ENCODE data around the gene ZNF541.

Gene ZNF541, protein sequence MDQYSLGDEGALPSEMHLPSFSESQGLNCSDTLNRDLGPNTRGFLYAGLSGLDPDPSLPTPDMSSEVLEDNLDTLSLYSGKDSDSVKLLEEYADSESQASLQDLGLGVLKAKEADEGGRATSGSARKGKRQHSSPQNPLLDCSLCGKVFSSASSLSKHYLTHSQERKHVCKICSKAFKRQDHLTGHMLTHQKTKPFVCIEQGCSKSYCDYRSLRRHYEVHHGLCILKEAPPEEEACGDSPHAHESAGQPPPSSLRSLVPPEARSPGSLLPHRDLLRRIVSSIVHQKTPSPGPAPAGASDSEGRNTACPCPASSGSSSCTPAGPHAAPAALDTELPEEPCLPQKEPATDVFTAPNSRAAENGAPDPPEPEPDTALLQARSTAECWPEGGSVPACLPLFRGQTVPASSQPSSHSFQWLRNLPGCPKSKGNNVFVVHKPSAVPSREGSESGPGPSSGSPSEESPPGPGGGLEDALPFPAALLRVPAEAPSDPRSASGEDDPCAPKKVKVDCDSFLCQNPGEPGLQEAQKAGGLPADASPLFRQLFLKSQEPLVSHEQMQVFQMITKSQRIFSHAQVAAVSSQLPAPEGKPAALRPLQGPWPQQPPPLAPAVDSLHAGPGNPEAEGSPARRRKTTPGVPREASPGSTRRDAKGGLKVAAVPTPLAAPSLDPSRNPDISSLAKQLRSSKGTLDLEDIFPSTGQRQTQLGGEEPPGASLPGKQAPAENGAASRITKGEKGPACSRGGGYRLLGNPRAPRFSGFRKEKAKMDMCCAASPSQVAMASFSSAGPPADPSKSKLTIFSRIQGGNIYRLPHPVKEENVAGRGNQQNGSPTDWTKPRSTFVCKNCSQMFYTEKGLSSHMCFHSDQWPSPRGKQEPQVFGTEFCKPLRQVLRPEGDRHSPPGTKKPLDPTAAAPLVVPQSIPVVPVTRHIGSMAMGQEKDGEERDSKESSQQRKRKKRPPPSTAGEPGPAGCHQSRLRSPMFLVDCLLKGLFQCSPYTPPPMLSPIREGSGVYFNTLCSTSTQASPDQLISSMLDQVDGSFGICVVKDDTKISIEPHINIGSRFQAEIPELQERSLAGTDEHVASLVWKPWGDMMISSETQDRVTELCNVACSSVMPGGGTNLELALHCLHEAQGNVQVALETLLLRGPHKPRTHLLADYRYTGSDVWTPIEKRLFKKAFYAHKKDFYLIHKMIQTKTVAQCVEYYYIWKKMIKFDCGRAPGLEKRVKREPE (N-terminal part only)

DNA sequence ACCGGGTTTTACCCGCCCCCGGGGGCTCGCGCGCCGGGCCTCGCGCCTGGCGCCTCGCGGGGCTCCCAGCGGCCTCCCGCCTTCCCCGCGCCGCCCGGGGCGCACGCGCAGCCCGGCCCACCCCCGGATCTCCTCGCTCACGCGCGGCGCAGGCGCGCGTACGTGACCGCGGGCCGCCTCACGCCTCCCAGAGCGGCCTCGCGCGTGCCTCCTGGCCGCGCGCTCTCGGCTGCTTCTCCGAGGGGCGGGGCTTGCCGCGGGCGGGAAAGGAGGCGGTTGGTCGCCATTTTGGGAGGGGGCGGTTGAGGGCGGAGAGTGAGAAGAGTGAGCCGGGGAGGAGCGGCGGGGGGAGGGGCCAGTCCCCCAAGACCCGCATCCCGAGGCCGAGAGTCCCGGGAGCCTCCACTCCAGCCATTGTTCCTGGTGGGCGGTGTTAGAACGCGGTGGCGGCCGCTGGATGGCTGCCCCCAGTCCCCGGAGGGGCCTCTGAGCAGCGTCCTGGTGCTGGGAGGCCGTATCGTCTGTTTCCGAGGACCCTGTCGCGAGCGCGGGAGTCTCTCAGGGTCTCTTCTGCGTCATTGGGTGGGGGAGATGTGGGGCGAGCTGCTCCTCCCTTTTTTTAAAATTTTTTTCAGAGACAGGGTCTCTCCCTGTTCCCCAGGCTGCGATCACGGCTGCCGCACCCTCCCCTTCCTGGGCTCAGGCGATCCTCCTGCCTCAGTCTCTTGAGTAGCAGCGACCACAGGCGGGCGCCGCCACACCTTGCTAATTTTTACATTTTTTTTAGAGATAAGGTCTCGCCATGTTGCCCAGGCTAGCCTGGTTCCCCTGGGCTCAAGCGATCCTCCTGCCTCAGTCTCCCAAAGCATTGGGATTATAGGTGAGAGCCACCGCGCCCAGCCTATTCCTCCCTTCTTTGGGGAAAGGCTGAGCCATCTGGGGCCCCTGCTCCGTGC is at the start of gene ZNF541:
ZNF541 (minus strand) TSS at position 78 of the 956 bp plus-strand sequence. CDS start 17,292 bp downstream, outside the sequence.
- DNase-seq (ENCODE audit: low read depth): peak; percentile 72

GRCh38 chr19:47619763-47620162 is 46.8 kb upstream of the ZNF541 start:
- DNase-seq (ENCODE audit: low read depth): no peak

DNA sequence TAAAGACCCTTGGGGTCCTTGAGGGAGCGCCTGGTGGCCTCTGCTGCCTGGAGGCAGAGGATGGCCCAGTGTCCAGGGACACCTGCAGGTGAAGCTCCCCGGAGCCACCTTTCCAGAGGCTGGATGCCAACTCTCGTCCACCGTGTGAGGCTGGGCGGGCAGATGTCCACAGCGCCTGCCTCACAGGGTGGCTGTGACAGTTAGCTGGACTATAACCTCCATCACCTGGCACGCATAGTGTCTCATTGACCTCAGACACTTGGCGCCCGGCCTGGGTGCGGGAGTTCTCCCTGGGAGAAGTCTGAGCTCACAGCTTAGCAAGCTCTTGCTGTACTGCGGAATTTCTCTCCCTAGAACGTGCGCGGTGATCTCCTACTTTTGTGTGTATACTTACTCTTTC is 45.8 kb upstream of the ZNF541 start:
- DNase-seq (ENCODE audit: low read depth): no peak

GRCh38 chr19:47615714-47616113 is 42.8 kb upstream of the ZNF541 start:
- no peak for DNase-seq (ENCODE audit: low read depth)

DNA sequence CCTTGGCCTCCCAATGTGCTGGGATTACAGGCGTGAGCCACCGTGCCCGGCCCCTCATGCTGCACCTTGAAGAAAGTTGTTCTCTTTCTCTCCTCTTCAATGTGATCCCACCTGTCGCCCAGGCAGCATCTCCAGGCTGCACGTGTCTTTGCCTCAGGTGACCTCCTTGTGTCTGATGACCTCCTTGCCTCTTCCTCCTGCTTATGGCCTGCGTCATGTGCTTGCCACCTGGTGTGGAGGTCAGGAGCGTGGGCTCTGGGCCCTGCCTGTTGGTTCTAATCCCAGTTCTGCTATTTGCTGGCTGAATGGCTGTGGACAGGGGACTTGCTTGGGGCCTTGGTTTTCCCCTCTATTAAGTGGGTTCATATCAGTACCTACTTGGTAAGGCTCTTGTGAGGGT is 42.3 kb upstream of the ZNF541 start:
- no peak for DNase-seq (ENCODE audit: low read depth)

- DNase-seq (ENCODE audit: low read depth): no peak
These were observed 41.6 kb upstream of the ZNF541 start for GRCh38 chr19:47614559-47614958.

DNA sequence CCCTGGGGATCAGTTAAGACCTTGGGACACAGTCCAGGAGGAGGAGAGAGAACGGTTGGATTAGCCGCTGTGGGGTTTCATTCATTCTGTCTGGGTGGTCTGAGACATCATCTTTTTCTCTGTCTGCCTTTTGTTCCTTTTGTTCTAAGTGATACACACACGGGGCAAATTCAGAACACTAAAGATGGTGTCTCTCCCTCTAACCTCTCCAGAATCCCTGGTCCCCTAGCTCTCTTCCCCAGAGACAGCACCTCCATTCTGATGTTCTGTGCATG is 41.0 kb upstream of the ZNF541 start:
- DNase-seq (ENCODE audit: low read depth): no peak

DNA sequence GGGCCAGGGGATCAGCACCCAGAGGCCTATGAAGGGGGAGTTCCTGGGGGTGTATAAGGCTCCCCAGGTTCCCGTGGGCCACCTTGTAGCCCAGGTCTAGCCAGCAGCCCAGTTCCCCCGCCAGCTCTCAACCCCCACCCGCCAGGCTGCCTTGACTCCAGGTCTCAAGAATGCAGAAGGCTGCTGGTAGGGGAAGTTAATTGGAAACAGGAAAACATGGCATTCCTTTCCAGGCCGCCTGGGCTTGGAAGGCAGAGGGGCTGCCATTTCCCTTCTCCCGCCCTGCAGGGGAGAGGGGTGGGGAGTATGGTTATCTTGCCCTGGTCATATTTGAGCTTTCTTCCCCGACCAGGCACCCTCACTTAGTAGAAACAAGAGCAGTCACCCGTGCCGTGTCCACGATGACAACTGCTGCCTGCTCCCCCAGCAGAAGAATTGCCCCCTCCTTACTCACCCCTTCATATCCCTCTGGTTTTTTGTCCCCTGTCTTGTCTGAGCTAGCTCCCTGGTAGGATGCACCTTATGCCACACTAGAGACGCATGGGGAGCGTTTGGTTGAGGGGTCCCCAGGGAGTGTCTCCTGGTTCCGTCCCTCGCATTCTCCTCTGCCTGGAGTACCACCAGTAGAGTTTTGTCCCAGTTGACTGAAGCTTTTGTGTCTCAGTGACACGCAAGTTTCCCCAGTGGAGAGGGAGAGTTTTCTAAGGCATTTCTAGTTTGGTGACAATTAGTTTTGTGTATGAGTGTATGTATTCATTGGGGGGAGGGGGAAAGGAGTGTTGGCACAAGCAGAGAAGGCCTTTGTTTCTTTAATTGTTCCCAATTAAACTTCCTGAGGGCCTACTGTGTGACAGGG is 40.4 kb upstream of the ZNF541 start:
- no peak for DNase-seq (ENCODE audit: low read depth)

DNA sequence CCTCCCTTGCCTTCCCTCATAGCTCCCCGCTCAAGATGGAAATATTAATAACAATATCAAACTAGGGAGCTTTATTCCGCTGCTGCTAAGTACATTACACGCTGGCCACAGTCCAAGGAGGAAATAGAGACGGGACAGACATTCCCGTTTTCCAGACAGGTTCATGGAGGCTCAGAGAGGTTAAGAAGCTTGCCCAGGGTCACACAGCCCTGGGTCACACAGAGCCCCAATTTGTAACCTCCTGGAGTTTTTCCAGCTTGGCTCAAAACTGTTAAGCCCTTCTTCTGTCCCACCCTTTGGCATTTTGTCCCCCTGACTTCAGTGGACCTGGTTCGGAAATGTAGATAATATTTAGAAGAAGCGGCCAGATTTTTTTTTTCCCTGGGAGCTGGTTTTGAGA is 38.0 kb upstream of the ZNF541 start:
- no peak for DNase-seq (ENCODE audit: low read depth)

- peak; percentile 20 for DNase-seq (ENCODE audit: low read depth)
These were observed 37.3 kb upstream of the ZNF541 start for GRCh38 chr19:47609906-47610894.

GRCh38 chr19:47608969-47609905 is 36.3 kb upstream of the ZNF541 start, which contains the start of gene BICRA:
BICRA (plus strand) TSS chr19:47609134; CDS start chr19:47673575, 64,441 bp downstream.
- DNase-seq (ENCODE audit: low read depth): peak; percentile 62

DNA sequence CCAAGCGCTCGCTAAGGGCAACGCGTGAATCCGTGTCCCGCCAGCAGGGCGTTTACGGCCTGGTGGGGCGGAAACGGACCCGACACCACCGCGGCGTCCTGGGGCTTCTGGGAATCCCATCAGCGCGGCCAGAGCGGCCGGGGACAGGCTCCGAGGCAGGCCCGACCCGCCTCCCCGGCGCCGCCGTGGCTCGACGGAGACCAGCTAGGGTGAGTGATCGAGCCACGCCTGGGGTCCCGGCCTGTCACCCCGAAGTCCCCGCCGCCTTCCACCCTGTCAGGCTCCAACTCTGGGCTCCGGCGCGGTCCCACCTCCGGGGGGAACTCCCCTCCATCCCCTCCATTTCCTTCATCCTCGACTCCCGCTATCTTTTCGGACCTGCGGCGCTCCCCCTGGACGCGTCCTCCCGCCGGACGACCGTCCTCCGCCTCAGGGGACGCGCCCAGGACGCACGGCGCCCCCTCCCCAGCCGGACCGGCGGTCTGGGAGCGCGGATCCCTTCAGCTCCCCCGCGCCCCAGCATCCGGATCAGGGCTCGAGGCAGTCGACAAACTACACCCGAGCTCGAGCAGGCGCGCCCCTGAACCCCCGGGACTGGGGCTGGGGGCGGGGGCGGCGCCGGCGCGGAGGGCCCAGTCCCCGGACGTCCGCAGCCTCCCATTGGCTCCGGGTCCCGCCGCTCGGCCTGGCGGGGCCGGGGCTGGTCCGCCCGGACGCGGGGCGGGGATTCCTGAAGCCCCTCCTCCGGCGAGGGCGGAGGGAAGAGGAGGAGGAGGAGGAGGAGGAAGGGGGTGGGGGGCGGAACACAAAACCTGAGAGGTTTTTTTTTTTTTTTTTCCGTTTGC is 35.3 kb upstream of the ZNF541 start:
- DNase-seq (ENCODE audit: low read depth): peak; percentile 87

GRCh38 chr19:47607564-47608073 is 34.7 kb upstream of the ZNF541 start:
- no peak for DNase-seq (ENCODE audit: low read depth)

DNA sequence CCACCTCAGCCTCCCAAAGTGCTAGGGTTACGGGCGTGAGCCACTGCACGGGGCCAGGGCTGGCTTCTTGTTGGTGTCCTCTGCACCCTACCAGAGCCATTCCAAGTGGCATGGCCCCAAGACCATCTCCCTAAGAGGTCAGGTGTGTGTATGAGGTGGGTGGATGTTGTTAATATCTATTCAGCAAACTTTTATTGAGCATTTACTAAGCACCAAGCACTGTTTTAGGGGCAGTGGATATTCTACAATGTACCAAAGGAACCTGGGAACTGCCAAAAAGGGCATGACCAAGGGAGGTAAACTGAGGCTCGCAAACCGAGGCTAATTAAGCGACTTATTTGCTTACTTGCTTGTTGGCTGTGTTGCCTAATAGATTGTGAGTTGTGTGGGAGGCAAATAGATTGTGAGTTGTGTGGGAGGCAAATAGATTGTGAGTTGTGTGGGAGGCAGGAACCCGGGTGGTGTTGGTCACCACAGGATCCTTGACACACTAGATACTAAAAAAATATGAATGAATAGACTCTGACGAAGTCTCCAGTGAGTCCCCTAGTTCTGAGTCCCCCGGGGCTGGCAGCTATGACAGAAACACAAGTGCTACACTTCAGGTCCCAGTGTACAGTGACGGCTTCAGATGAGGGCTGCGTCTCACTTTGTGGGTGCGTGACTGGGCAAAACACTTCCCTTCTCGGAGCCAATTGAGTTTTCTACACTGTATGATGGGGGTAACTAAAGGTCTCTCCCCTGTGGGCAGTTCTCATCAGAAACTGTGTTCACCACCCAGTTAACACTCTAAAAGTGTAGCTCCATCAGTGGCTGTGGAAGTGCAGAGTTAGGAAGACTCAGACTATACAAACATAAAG is 31.0 kb upstream of the ZNF541 start:
- DNase-seq (ENCODE audit: low read depth): no peak

GRCh38 chr19:47601180-47601904 is 28.4 kb upstream of the ZNF541 start:
- no peak for DNase-seq (ENCODE audit: low read depth)

Data from stimulated activated CD8-positive, alpha-beta memory T cell treated with anti-CD3 and anti-CD28 coated beads, Interleukin-12 subunit alpha, Interleukin-12 subunit beta, amount 100 ng/mL, for 1 hour (primary cell).